ENCODE data around the gene DSC2. TPM values are rescaled to one million over a fixed set of nuclear protein-coding genes. Genes with fewer than 3 reads are reported as not detected.

Gene DSC2
- total RNA-seq, 2 donors from 2014 or later: 141 to 184 TPM

- Histone ChIP-seq H3K4me1 (no peaks in the 10 kb centered on the region), H3K4me3 (no peak overlapping the region), H3K9ac (ENCODE audit: low read depth in 2 of 2, low read length in 2 of 2) (no peak overlapping the region), H3K9me3 (no peaks in the 10 kb centered on the region), H3K36me3 (no peaks in the 10 kb centered on the region), H3K27ac (no peak overlapping the region), H3K27me3 (no peaks in the 10 kb centered on the region)
- TF ChIP-seq CTCF (IDR thresholded peaks at IDR 0.05): no peak
- intact Hi-C loops (cut with DNase I): loop anchor here (10.0 kb wide), 1 partner anchor 471 kb away; no protein-coding TSS in a partner anchor
- DNase-seq: no peak
Measured at GRCh38 chr18:31064130-31064529, 38.1 kb downstream of the DSC2 start.

GRCh38 chr18:31061945-31062344, 40.3 kb downstream of the DSC2 start:
- TF ChIP-seq CTCF (IDR thresholded peaks at IDR 0.05): no peak
- intact Hi-C loops (cut with DNase I): loop anchor here (10.0 kb wide), 1 partner anchor 473 kb away; no protein-coding TSS in a partner anchor
- no peaks in the 10 kb centered on the region for H3K9me3 ChIP-seq

GRCh38 chr18:31058897-31059296, 43.3 kb downstream of the DSC2 start:
- no peak for DNase-seq
- Histone ChIP-seq H3K36me3 (no peaks in the 10 kb centered on the region), H3K4me3 (no peak overlapping the region)

More at GRCh38 chr18:31061945-31062344, 40.3 kb downstream of the DSC2 start:
- no peak for DNase-seq
- H3K27ac ChIP-seq: no peak overlapping the region
- no peaks in the 10 kb centered on the region for H3K36me3 ChIP-seq
- no peaks in the 10 kb centered on the region for H3K4me1 ChIP-seq
- no peaks in the 10 kb centered on the region for H3K27me3 ChIP-seq
- H3K4me3 ChIP-seq: no peak overlapping the region
- H3K9ac ChIP-seq (ENCODE audit: low read depth in 2 of 2, low read length in 2 of 2): no peak overlapping the region

GRCh38 chr18:31057917-31058316, 44.3 kb downstream of the DSC2 start:
- Histone ChIP-seq H3K9ac (ENCODE audit: low read depth in 2 of 2, low read length in 2 of 2) (no peak overlapping the region), H3K4me3 (no peak overlapping the region), H3K9me3 (no peaks in the 10 kb centered on the region), H3K27me3 (no peaks in the 10 kb centered on the region), H3K27ac (no peak overlapping the region), H3K4me1 (no peaks in the 10 kb centered on the region), H3K36me3 (no peaks in the 10 kb centered on the region)
- intact Hi-C loops (cut with DNase I): no loop called here
- no peak for DNase-seq
- no peak for TF ChIP-seq CTCF (IDR thresholded peaks at IDR 0.05)

More at GRCh38 chr18:31058897-31059296, 43.3 kb downstream of the DSC2 start:
- intact Hi-C loops (cut with DNase I): no loop called here
- Histone ChIP-seq H3K9me3 (no peaks in the 10 kb centered on the region), H3K9ac (ENCODE audit: low read depth in 2 of 2, low read length in 2 of 2) (no peak overlapping the region), H3K4me1 (no peaks in the 10 kb centered on the region), H3K27me3 (no peaks in the 10 kb centered on the region), H3K27ac (no peak overlapping the region)
- no peak for TF ChIP-seq CTCF (IDR thresholded peaks at IDR 0.05)

- Histone ChIP-seq H3K9ac (ENCODE audit: low read depth in 2 of 2, low read length in 2 of 2) (no peak overlapping the region), H3K9me3 (no peaks in the 10 kb centered on the region), H3K4me1 (no peaks in the 10 kb centered on the region), H3K27me3 (no peaks in the 10 kb centered on the region), H3K27ac (no peak overlapping the region), H3K36me3 (no peaks in the 10 kb centered on the region), H3K4me3 (no peak overlapping the region)
- no peak for DNase-seq
- TF ChIP-seq CTCF (IDR thresholded peaks at IDR 0.05): no peak
- intact Hi-C loops (cut with DNase I): no loop called here
Measured at GRCh38 chr18:31057051-31057450, 45.2 kb downstream of the DSC2 start.
